Psoas muscle (tissue), 8 donors: ENCODE measurements around the gene MIPEP. TPM values are rescaled to one million over a fixed set of nuclear protein-coding genes. Genes with fewer than 3 reads are reported as not detected.

Experiments
- ATAC-seq, 4 donors: fragments of 200-7000 bp; cut with Tn5 transposase; one replicate each; pipeline ENCODE4 v1.9.1; 2020; ENCODE audit warnings: moderate library complexity in 3 of 4, mild to moderate bottlenecking in 2 of 4
- DNase-seq, 2 donors: peaks; one replicate each; pipeline ENCODE4 v3.0.0-alpha.2; 2020
- H3K27ac ChIP-seq: fragments of 200-600 bp; one replicate; pipeline ENCODE4 v1.8.0; 2022
- H3K27me3 ChIP-seq, 3 donors: fragments of 200-600 bp in 1 of 3; one replicate each; pipeline versions ENCODE4 v1.6.1 to v1.8.0; 2013 to 2022; ENCODE audit warnings: low read length in 2 of 3, mild to moderate bottlenecking in 2 of 3, moderate library complexity in 1 of 3; ENCODE audit not compliant: insufficient read depth in 3 of 3
- H3K36me3 ChIP-seq, 2 donors: fragments of 200-600 bp in 1 of 2; one replicate each; pipeline versions ENCODE4 v1.6.1 to v1.8.0; 2013 to 2022; ENCODE audit warnings: low read depth in 1 of 2, mild to moderate bottlenecking in 1 of 2, moderate library complexity in 1 of 2; ENCODE audit not compliant: insufficient read depth in 1 of 2
- H3K4me1 ChIP-seq: fragments of 200-600 bp; one replicate; pipeline ENCODE4 v1.8.0; 2022
- H3K4me3 ChIP-seq: fragments of 200-600 bp; one replicate; pipeline ENCODE4 v1.8.0; 2022; ENCODE audit warnings: mild to moderate bottlenecking
- H3K9me3 ChIP-seq: fragments of 200-600 bp; one replicate; pipeline ENCODE4 v1.8.0; 2022
- CTCF ChIP-seq: fragments of 200-600 bp; IDR thresholded peaks from one replicate; pipeline ENCODE4 v1.8.0; 2022; ENCODE audit warnings: antibody characterized with exemption
- WGBS, 3 donors: extraction: QIAGEN DNeasy Blood & Tissue Kit; methylation state at CpG; one replicate each; pipeline versions ENCODE4 v1.1.6 to v1.1.7; 2013; 5-methylcytosine and 5-hydroxymethylcytosine counted together
- intact Hi-C, 2 donors: fragments of 100-400 bp; cut with DNase I; formaldehyde crosslinking; loops; one replicate each; pipeline versions ENCODE4 v1.11.0 to v1.14.2; 2022
- polyA plus RNA-seq, 3 donors: library from polyadenylated mRNA; stranded (reverse); fragments of 200-250 nt; gene quantifications; one replicate each; pipeline ENCODE4 v1.2.3, GENCODE V29; 2013
- total RNA-seq, 4 donors: library from RNA; stranded (reverse); fragmentation: NEBNext Ultra II Directional in 2 of 4; extraction: Animal tissue kit (Norgen Biotek cat#: 25700) in 2 of 4; gene quantifications; one replicate each; pipeline versions ENCODE4 v1.2.1 to v1.2.4, GENCODE V29; 2021 to 2023
- donor health status: healthy with polysubstance abuse.
- donor health status: DM: no; HTN: no; CAD: no; lungs with moderate emphysema.
- donor health status: Bipolar disorder and iron deficiency.
- donor health status: healthy.
- donor health status: DM: yes; HTN: yes; CAD: no.
- donor health status: DM: no; HTN: no; CAD: no.
- donor health status: DM: no; HTN: no; CAD: no.
- donor health status: DM: yes; HTN: yes; CAD: no.

MIPEP gene
- total and polyA plus RNA-seq, 7 donors = 13.3 to 28.2 (median 17.0) TPM

- no peak for TF ChIP-seq CTCF
- Histone ChIP-seq H3K27me3 (no peaks in the 10 kb centered on the region), H3K4me1 (no peaks in the 10 kb centered on the region), H3K27ac (no peak overlapping the region), H3K36me3 (peaks cover 0 to 1% of the 10 kb centered on the region in 2 donors), H3K9me3 (no peaks in the 10 kb centered on the region), H3K4me3 (no peak overlapping the region)
- DNase-seq (no peak), ATAC-seq (no peak)
- intact Hi-C loops = loop anchor here in 1 of 2 donors (5.0 kb wide), 1 partner anchor 68 kb away; no protein-coding TSS in a partner anchor
- WGBS, 3 donors = 74 to 77% (median 75%) methylated on average over 7 of the region's 7 CpGs
Measured at GRCh38 chr13:23810685-23811240, 78.4 kb downstream of the MIPEP start.

GRCh38 chr13:23808803-23809202 lies 80.4 kb downstream of the MIPEP start:
- ATAC-seq (no peak), DNase-seq (no peak)
- Histone ChIP-seq H3K36me3 (peaks cover 0 to 8% of the 10 kb centered on the region in 2 donors), H3K4me3 (no peak overlapping the region), H3K4me1 (no peaks in the 10 kb centered on the region), H3K9me3 (no peaks in the 10 kb centered on the region), H3K27ac (no peak overlapping the region), H3K27me3 (no peaks in the 10 kb centered on the region)
- WGBS, 3 donors = 97 to 100% (median 98%) methylated on average over 1 of the region's 1 CpG
- intact Hi-C loops = no loop called here
- TF ChIP-seq CTCF = no peak

GRCh38 chr13:23806874-23807526 lies 82.2 kb downstream of the MIPEP start:
- H3K4me3 ChIP-seq = no peak overlapping the region
- H3K27ac ChIP-seq = no peak overlapping the region
- no peaks in the 10 kb centered on the region for H3K9me3 ChIP-seq
- no peak for ATAC-seq
- H3K27me3 ChIP-seq = no peaks in the 10 kb centered on the region
- peaks cover 0 to 8% of the 10 kb centered on the region in 2 donors for H3K36me3 ChIP-seq
- H3K4me1 ChIP-seq = no peaks in the 10 kb centered on the region
- intact Hi-C loops = no loop called here
- TF ChIP-seq CTCF = no peak
- WGBS, 3 donors = 38 to 46% (median 42%) methylated on average over 4 of the region's 4 CpGs
- no peak for DNase-seq

- WGBS, 3 donors = 92 to 95% (median 94%) methylated on average over 1 of the region's 1 CpG
- intact Hi-C loops = no loop called here
Measured at GRCh38 chr13:23805821-23806220, 83.4 kb downstream of the MIPEP start.

More at GRCh38 chr13:23805821-23806220, 83.4 kb downstream of the MIPEP start:
- Histone ChIP-seq H3K4me1 (no peaks in the 10 kb centered on the region), H3K27ac (no peak overlapping the region), H3K27me3 (no peaks in the 10 kb centered on the region), H3K4me3 (no peak overlapping the region), H3K9me3 (no peaks in the 10 kb centered on the region), H3K36me3 (peaks cover 0 to 8% of the 10 kb centered on the region in 2 donors)
- ATAC-seq = no peak
- TF ChIP-seq CTCF = no peak
- no peak for DNase-seq
